ENCODE results near the gene GHDC. TPM values are rescaled to one million over a fixed set of nuclear protein-coding genes. Genes with fewer than 3 reads are reported as not detected.

GHDC gene
- polyA plus RNA-seq, 1 donor from 2014 or later, result 3.2 TPM

DNA sequence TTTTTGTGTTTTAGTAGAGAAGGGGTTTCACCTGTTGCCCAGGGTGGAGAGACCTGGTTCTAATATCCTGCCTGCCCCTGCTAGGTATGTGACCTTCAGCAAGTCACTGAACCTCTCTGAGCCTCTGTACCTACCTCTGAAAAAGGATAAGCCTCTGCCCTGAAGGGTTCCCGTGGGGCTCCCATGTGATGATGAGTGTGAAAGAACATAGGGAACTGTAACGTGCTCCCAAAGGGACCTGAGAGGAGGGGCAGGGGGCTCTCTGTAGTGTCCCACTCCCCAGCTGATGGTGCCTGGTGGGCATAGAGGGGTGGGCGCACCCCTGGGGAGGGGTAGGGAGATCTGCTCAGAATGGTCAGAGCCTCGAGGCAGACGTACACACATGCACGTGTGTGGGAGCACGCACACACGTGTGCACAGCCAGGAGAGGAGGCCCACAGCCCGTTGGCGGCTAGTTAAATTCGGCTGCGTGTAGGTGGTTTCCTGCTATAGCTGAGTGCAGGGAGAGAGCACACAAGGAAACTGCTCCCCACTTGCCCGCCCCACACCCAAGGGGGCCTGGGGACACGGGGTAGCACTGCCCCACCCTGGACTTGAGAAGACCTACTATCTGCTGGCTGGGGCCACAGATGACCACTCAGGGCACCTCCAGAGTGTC lies 20.0 kb downstream of the GHDC start:
- Histone ChIP-seq H3K27ac (ENCODE audit: low read length) (no peak overlapping the region), H3F3A (ENCODE audit: insufficient read depth, low read length, poor library complexity, severe bottlenecking) (no peaks in the 10 kb centered on the region), H3K36me3 (ENCODE audit: insufficient read depth, low read length) (no peaks in the 10 kb centered on the region), H3K4me2 (ENCODE audit: low read length) (no peak overlapping the region), H3K9me3 (ENCODE audit: low read length) (no peaks in the 10 kb centered on the region), H2AFZ (ENCODE audit: low read depth, low read length) (no peak overlapping the region), H3K79me2 (replicated peaks; ENCODE audit: insufficient read depth, low read length) (no peaks in the 10 kb centered on the region), H3K9ac (ENCODE audit: low read length) (no peak overlapping the region), H3K4me3 (ENCODE audit: low read length) (no peak overlapping the region), H3K9me2 (ENCODE audit: insufficient read depth, low read length) (no peaks in the 10 kb centered on the region), H4K20me1 (ENCODE audit: insufficient read depth) (no peaks in the 10 kb centered on the region), H3K27me3 (ENCODE audit: insufficient read depth, low read depth, low read length) (peaks cover 11% of the 10 kb centered on the region)
- TF ChIP-seq EZH2 (IDR thresholded peaks at IDR 0.05; ENCODE audit: borderline replicate concordance, insufficient read depth, low read length, poor library complexity, severe bottlenecking), result no peak
- TF ChIP-seq, protein P1, sequence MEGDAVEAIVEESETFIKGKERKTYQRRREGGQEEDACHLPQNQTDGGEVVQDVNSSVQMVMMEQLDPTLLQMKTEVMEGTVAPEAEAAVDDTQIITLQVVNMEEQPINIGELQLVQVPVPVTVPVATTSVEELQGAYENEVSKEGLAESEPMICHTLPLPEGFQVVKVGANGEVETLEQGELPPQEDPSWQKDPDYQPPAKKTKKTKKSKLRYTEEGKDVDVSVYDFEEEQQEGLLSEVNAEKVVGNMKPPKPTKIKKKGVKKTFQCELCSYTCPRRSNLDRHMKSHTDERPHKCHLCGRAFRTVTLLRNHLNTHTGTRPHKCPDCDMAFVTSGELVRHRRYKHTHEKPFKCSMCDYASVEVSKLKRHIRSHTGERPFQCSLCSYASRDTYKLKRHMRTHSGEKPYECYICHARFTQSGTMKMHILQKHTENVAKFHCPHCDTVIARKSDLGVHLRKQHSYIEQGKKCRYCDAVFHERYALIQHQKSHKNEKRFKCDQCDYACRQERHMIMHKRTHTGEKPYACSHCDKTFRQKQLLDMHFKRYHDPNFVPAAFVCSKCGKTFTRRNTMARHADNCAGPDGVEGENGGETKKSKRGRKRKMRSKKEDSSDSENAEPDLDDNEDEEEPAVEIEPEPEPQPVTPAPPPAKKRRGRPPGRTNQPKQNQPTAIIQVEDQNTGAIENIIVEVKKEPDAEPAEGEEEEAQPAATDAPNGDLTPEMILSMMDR (IDR thresholded peaks at IDR 0.05; ENCODE audit: poor library complexity, severe bottlenecking), result no peak
- TF ChIP-seq, protein P2, sequence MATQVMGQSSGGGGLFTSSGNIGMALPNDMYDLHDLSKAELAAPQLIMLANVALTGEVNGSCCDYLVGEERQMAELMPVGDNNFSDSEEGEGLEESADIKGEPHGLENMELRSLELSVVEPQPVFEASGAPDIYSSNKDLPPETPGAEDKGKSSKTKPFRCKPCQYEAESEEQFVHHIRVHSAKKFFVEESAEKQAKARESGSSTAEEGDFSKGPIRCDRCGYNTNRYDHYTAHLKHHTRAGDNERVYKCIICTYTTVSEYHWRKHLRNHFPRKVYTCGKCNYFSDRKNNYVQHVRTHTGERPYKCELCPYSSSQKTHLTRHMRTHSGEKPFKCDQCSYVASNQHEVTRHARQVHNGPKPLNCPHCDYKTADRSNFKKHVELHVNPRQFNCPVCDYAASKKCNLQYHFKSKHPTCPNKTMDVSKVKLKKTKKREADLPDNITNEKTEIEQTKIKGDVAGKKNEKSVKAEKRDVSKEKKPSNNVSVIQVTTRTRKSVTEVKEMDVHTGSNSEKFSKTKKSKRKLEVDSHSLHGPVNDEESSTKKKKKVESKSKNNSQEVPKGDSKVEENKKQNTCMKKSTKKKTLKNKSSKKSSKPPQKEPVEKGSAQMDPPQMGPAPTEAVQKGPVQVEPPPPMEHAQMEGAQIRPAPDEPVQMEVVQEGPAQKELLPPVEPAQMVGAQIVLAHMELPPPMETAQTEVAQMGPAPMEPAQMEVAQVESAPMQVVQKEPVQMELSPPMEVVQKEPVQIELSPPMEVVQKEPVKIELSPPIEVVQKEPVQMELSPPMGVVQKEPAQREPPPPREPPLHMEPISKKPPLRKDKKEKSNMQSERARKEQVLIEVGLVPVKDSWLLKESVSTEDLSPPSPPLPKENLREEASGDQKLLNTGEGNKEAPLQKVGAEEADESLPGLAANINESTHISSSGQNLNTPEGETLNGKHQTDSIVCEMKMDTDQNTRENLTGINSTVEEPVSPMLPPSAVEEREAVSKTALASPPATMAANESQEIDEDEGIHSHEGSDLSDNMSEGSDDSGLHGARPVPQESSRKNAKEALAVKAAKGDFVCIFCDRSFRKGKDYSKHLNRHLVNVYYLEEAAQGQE (IDR thresholded peaks at IDR 0.05; ENCODE audit: borderline replicate concordance), result no peak
- TF ChIP-seq TAF1 (IDR thresholded peaks at IDR 0.05; ENCODE audit: low read depth), result no peak

DNA sequence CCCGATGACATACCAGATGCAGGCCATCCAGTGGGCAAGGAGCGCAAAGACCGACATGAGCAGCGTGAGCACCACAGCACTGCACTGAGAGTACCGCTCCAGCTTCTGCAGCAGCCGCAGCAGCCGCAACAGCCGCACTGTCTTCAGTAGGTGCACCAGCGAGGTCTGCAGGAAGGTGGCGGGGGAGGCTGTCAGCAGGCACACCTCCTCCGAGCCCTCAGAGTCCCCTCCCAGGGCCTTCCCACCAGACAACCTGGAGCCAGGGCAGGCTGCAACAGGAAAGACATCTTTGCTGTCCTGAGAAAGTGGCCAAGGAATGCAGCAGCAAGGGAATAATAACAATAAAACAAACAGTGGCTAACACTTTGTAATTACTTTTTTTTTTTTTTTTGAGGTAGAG lies 22.5 kb downstream of the GHDC start:
- Histone ChIP-seq H3K27me3 (ENCODE audit: insufficient read depth, low read depth, low read length) (no peaks in the 10 kb centered on the region), H3K9ac (ENCODE audit: low read length) (no peak overlapping the region), H3K79me2 (replicated peaks; ENCODE audit: insufficient read depth, low read length) (no peaks in the 10 kb centered on the region), H4K20me1 (ENCODE audit: insufficient read depth) (no peaks in the 10 kb centered on the region), H3K4me3 (ENCODE audit: low read length) (no peak overlapping the region), H3K36me3 (ENCODE audit: insufficient read depth, low read length) (no peaks in the 10 kb centered on the region), H3F3A (ENCODE audit: insufficient read depth, low read length, poor library complexity, severe bottlenecking) (no peaks in the 10 kb centered on the region), H3K4me2 (ENCODE audit: low read length) (no peak overlapping the region), H2AFZ (ENCODE audit: low read depth, low read length) (no peak overlapping the region), H3K9me3 (ENCODE audit: low read length) (no peaks in the 10 kb centered on the region), H3K27ac (ENCODE audit: low read length) (no peak overlapping the region), H3K9me2 (ENCODE audit: insufficient read depth, low read length) (no peaks in the 10 kb centered on the region)
- TF ChIP-seq EP300 (conservative IDR thresholded peaks at IDR 0.05; ENCODE audit: poor library complexity, severe bottlenecking) (no peak), POLR2AphosphoS5 (IDR thresholded peaks at IDR 0.05) (no peak), RAD21 (conservative IDR thresholded peaks at IDR 0.05) (no peak), EZH2 (IDR thresholded peaks at IDR 0.05; ENCODE audit: borderline replicate concordance, insufficient read depth, low read length, poor library complexity, severe bottlenecking) (no peak), SMC3 (conservative IDR thresholded peaks at IDR 0.05; ENCODE audit: poor library complexity) (no peak), MXI1 (conservative IDR thresholded peaks at IDR 0.05; ENCODE audit: poor library complexity, severe bottlenecking) (no peak), TAF1 (IDR thresholded peaks at IDR 0.05; ENCODE audit: low read depth) (no peak)
- TF ChIP-seq, protein P1 (IDR thresholded peaks at IDR 0.05; ENCODE audit: poor library complexity, severe bottlenecking), result no peak
- TF ChIP-seq, protein P2 (IDR thresholded peaks at IDR 0.05; ENCODE audit: borderline replicate concordance), result no peak

All from neural cell (in vitro differentiated cells).